Nephron progenitor cell (in vitro differentiated cells): ENCODE data around the gene POLK.

Source experiments
- DNase-seq: peaks from one replicate; pipeline ENCODE4 v3.0.0; 2021
- H3K27ac Mint-ChIP-seq: 2 replicates; pipeline ENCODE4 v1.8.0; 2021; ENCODE audit warnings: mild to moderate bottlenecking, moderate library complexity, mixed read lengths
- H3K27me3 Mint-ChIP-seq: 2 replicates; pipeline ENCODE4 v1.8.0; 2021; ENCODE audit warnings: mild to moderate bottlenecking, low read depth, mixed read lengths; ENCODE audit not compliant: poor library complexity
- H3K36me3 Mint-ChIP-seq: 2 replicates; pipeline ENCODE4 v1.8.0; 2021; ENCODE audit warnings: low read depth, mixed read lengths
- H3K4me1 Mint-ChIP-seq: 2 replicates; pipeline ENCODE4 v1.8.0; 2021; ENCODE audit warnings: mixed read lengths
- H3K4me3 Mint-ChIP-seq: 2 replicates; pipeline ENCODE4 v1.8.0; 2021; ENCODE audit warnings: mild to moderate bottlenecking, moderate library complexity, mixed read lengths
- H3K9me3 Mint-ChIP-seq: 2 replicates; pipeline ENCODE4 v1.8.0; 2021; ENCODE audit warnings: mild to moderate bottlenecking, moderate library complexity, mixed read lengths
- CTCF ChIP-seq: fragments of 200-600 bp; sonication (generic); IDR thresholded peaks from 2 replicates; pipeline ENCODE4 v1.5.0; 2021; ENCODE audit warnings: antibody characterized with exemption

POLK gene

GRCh38 chr5:75507841-75508240 is 3.9 kb upstream of the POLK start:
- H3K36me3 Mint-ChIP-seq = peaks cover 37% of the 10 kb centered on the region
- H3K27me3 Mint-ChIP-seq = no peaks in the 10 kb centered on the region
- H3K4me1 Mint-ChIP-seq = peaks cover 30% of the 10 kb centered on the region
- no peak for TF ChIP-seq CTCF
- DNase-seq = no peak
- H3K4me3 Mint-ChIP-seq = no peak overlapping the region
- H3K27ac Mint-ChIP-seq = no peak overlapping the region
- H3K9me3 Mint-ChIP-seq = peaks cover 7% of the 10 kb centered on the region

GRCh38 chr5:75509546-75509945 is 2.1 kb upstream of the POLK start:
- Mint-ChIP-seq H3K4me3 (peak overlapping the region; percentile 96), H3K27ac (no peak overlapping the region), H3K9me3 (peaks cover 7% of the 10 kb centered on the region), H3K4me1 (peaks cover 40% of the 10 kb centered on the region), H3K36me3 (peaks cover 31% of the 10 kb centered on the region), H3K27me3 (no peaks in the 10 kb centered on the region)
- no peak for TF ChIP-seq CTCF
- no peak for DNase-seq

DNA sequence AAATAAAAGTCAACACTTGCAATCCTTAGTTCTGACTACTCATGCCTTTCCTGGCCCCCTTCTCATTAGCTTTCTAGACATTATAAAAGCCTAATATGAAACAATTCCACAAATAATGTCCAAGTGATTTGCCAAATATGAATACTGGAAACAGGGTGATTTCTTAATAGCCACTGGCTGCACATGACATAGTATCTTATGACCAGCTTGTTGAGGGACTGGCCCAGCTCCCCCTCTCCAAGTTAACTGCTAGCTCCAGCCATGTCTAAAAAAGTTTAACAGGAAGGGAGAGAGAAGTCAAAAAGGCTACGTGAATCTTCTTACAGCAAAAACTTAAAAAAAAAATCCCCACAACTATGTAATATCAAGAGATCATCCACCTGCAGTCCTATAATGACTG is 1.7 kb upstream of the POLK start:
- Mint-ChIP-seq H3K4me3 (peak overlapping the region; percentile 96), H3K27me3 (no peaks in the 10 kb centered on the region), H3K36me3 (peaks cover 30% of the 10 kb centered on the region), H3K27ac (no peak overlapping the region), H3K9me3 (peaks cover 7% of the 10 kb centered on the region), H3K4me1 (peaks cover 40% of the 10 kb centered on the region)
- no peak for TF ChIP-seq CTCF
- DNase-seq = no peak

DNA sequence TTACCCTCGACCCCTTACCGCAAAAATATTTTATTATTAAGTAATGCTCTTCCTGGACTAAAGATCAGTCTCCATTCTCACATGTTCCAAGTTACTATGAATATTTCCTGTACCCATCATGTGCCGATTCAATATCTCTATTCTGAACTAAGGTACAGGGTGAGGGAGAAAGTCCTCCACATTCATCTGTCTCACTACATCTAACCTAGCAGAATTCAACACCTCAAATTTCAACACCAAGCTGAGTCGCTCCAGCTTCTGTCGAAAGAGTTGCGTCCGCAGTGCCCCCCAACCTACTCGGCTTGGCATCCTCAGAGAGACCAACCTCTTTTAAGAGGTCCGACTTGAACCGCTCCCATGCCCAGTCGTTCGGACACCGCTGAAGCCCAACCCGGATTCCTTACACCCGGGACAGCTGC is 1.3 kb upstream of the POLK start:
- H3K9me3 Mint-ChIP-seq = peaks cover 7% of the 10 kb centered on the region
- H3K27me3 Mint-ChIP-seq = no peaks in the 10 kb centered on the region
- H3K4me1 Mint-ChIP-seq = peaks cover 40% of the 10 kb centered on the region
- peak overlapping the region; percentile 96 for H3K4me3 Mint-ChIP-seq
- no peak overlapping the region for H3K27ac Mint-ChIP-seq
- DNase-seq = no peak
- no peak for TF ChIP-seq CTCF
- H3K36me3 Mint-ChIP-seq = peaks cover 29% of the 10 kb centered on the region

DNA sequence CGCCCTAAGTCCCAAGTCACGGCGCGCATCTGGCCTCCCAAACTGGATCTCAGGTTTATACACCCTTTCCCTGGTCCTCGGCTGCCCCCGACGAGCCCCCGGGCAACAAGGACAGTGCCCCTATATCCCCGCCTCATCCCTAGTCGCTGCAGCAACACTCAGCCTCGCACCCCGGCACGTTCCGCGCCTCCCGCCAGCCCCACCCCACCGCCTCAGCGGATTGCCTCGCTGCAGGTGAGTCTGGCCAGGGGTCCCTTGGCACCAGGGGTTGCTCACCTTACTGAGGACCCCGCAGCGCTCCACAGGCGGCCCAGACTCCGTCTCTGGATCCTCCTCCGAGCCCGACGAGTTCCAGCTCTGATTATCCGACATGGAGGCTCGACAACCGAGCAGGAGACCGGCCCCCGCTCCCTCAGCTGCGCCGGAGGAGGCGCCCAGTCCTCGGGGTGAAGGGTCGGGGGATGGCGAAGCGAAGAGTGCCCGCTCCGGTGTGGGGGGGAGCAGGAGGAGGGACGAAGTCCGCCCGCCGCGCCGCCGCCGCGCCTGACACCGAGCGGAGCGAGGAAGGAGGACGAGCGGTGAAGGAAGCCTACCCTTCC is 756 bp upstream of the POLK start:
- TF ChIP-seq CTCF = no peak
- H3K27ac Mint-ChIP-seq = peak overlapping the region; percentile 96
- peaks cover 7% of the 10 kb centered on the region for H3K9me3 Mint-ChIP-seq
- DNase-seq = peak; percentile 76
- peaks cover 30% of the 10 kb centered on the region for H3K36me3 Mint-ChIP-seq
- H3K27me3 Mint-ChIP-seq = no peaks in the 10 kb centered on the region
- peaks cover 40% of the 10 kb centered on the region for H3K4me1 Mint-ChIP-seq
- H3K4me3 Mint-ChIP-seq = peak overlapping the region; percentile 96

DNA sequence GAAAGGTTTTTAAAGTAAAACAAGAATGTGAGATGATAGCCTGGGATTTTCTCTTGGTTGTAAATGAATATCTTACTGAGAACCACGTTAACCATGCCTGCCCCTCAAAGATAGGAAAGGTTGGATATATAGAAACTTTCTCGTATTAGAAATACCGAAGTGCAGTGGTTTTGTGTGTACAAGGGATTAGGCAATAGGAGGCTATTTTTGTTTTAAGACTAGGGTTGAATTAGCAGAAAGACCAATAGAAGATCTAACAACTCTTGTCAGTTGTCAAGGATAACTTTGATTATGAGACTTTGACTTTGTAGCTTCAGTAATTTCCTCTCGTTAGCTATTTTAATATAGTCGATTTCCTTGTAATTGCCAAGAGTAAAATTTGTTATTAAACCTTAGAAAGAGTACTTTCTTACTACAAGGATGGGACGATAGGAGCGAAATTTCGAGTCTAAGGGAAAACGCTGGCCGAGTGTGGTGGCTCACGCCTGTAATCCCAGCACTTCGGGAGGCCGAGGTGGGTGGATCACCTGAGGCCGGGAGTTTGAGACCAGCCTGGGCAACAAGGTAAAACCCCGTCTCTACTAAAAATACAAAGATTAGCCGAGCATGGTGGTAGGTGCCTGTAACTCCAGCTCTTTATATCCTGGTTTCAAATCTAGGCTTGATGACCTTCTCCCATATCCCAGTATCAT is 838 bp downstream of the POLK start:
- Mint-ChIP-seq H3K4me1 (peaks cover 40% of the 10 kb centered on the region), H3K27ac (peak overlapping the region; percentile 95), H3K4me3 (peak overlapping the region; percentile 96), H3K36me3 (peaks cover 32% of the 10 kb centered on the region), H3K9me3 (peaks cover 13% of the 10 kb centered on the region), H3K27me3 (no peaks in the 10 kb centered on the region)
- TF ChIP-seq CTCF = no peak
- DNase-seq = no peak
